HCT116 (cell line): ENCODE results near the gene ARHGAP18. TPM values are rescaled to one million over a fixed set of nuclear protein-coding genes. Genes with fewer than 3 reads are reported as not detected.

Source experiments
- ATAC-seq: fragments of 200-7000 bp; cut with Tn5 transposase; 2 replicates; pipeline ENCODE4 v1.9.1; 2020; ENCODE audit warnings: mild to moderate bottlenecking, moderate library complexity
- BruUV-seq: library from RNA; stranded (reverse); fragments of 400-500 nt; replicated peaks from 2 replicates; lab custom pipeline; 2021; lab: Mats Ljungman, UMichigan
- CTCF ChIA-PET: fragments of 300-600 bp; sonication (Branson Sonifier 250); formaldehyde crosslinking; loops from one replicate; lab custom pipeline; 2021; ENCODE audit warnings: antibody characterized with exemption; lab: Charles Lee
- POLR2A ChIA-PET: fragments of 300-600, 350-600 bp; sonication (Branson Sonifier 250); formaldehyde crosslinking; loops from one replicate; lab custom pipeline; 2021; ENCODE audit warnings: antibody characterized with exemption; lab: Charles Lee
- RAD21 ChIA-PET, 2 experiments: fragments of 300-600 bp; sonication (Branson Sonifier 250); formaldehyde crosslinking; loops; one replicate each; lab custom pipeline; 2023; ENCODE audit warnings: low total read pairs in 2 of 2; ENCODE audit not compliant: uncharacterized antibody in 2 of 2, unreplicated experiment in 2 of 2, low non-redundant PET in 1 of 2; lab: Charles Lee
- DNase-seq: peaks from one replicate; pipeline ENCODE4 v3.0.0-alpha.2; 2010; ENCODE audit warnings: low read depth, low spot score
- H2AFZ ChIP-seq: fragments of 200-600 bp; shearing (Covaris generic), sonication (generic); 2 replicates; pipeline ENCODE4 v1.6.1; 2017; ENCODE audit warnings: low read depth, mixed run types, mixed read lengths, antibody characterized with exemption, low read length; ENCODE audit not compliant: poor library complexity, severe bottlenecking
- H3K27ac ChIP-seq: 2 replicates; pipeline ENCODE4 v1.5.1; 2012; ENCODE audit warnings: low read depth, low read length
- H3K27me3 ChIP-seq: fragments of 200-600 bp; sonication (generic); 2 replicates; pipeline ENCODE4 v1.6.1; 2016; ENCODE audit warnings: mixed run types, low read length, mixed read lengths; ENCODE audit not compliant: insufficient read depth
- H3K36me3 ChIP-seq, 2 experiments: fragments of 200-500 bp in 1 of 2; fragments of 200-600 bp in 1 of 2; sonication (Bioruptor generic) in 1 of 2; sonication (generic) in 1 of 2; 2 replicates each; pipeline versions ENCODE4 v1.5.1 to v1.6.1; 2014 to 2016; ENCODE audit warnings: low read length in 2 of 2, inconsistent platforms in 1 of 2, mixed read lengths in 1 of 2, mixed run types in 1 of 2; ENCODE audit not compliant: insufficient read depth in 2 of 2, control insufficient read depth in 1 of 2
- H3K4me1 ChIP-seq, 2 experiments: fragments of 200-600 bp in 1 of 2; sonication (generic) in 1 of 2; 2 replicates each; pipeline versions ENCODE4 v1.5.1 to v1.6.1; 2012 to 2017; ENCODE audit warnings: low read length in 2 of 2, inconsistent platforms in 1 of 2, mild to moderate bottlenecking in 1 of 2, mixed read lengths in 1 of 2, mixed run types in 1 of 2, moderate library complexity in 1 of 2; ENCODE audit not compliant: insufficient read depth in 2 of 2, control insufficient read depth in 1 of 2
- H3K4me2 ChIP-seq: fragments of 200-600 bp; sonication (generic); 2 replicates; pipeline ENCODE4 v1.6.1; 2017; ENCODE audit warnings: mixed run types, low read length, mixed read lengths
- H3K4me3 ChIP-seq, 2 experiments: fragments of 200-600 bp in 1 of 2; sonication (generic) in 1 of 2; replicated peaks in 1 of 2; 2 replicates each; pipeline ENCODE4 v1.5.1; 2011 to 2016; ENCODE audit warnings: low read length in 2 of 2, control low read depth in 1 of 2, low read depth in 1 of 2, mild to moderate bottlenecking in 1 of 2, mixed read lengths in 1 of 2, mixed run types in 1 of 2
- H3K79me2 ChIP-seq: fragments of 200-600 bp; sonication (generic); 2 replicates; pipeline ENCODE4 v1.6.1; 2017; ENCODE audit warnings: mild to moderate bottlenecking, mixed run types, low read length, moderate library complexity, mixed read lengths; ENCODE audit not compliant: insufficient read depth
- H3K9ac ChIP-seq: fragments of 200-600 bp; sonication (generic); 2 replicates; pipeline ENCODE4 v1.6.1; 2016; ENCODE audit warnings: low read length, mixed read lengths
- H3K9me2 ChIP-seq: fragments of 200-600 bp; sonication (generic), shearing (Covaris generic); 2 replicates; pipeline ENCODE4 v1.6.1; 2017; ENCODE audit warnings: mixed run types, mild to moderate bottlenecking, moderate library complexity; ENCODE audit not compliant: insufficient read depth
- H3K9me3 ChIP-seq, 2 experiments: fragments of 200-500 bp in 1 of 2; fragments of 200-600 bp in 1 of 2; sonication (Bioruptor generic) in 1 of 2; sonication (generic) in 1 of 2; 2 replicates each; pipeline ENCODE4 v1.6.1; 2014 to 2017; ENCODE audit warnings: low read length in 2 of 2, mixed read lengths in 2 of 2, inconsistent platforms in 1 of 2, low read depth in 1 of 2, mild to moderate bottlenecking in 1 of 2, mixed run types in 1 of 2, moderate library complexity in 1 of 2; ENCODE audit not compliant: control insufficient read depth in 1 of 2, insufficient read depth in 1 of 2
- H4K20me1 ChIP-seq: fragments of 200-600 bp; sonication (generic), shearing (Covaris generic); 2 replicates; pipeline ENCODE4 v1.6.1; 2017; ENCODE audit warnings: mixed run types, mild to moderate bottlenecking, moderate library complexity; ENCODE audit not compliant: insufficient read depth
- ATF3 ChIP-seq: IDR thresholded peaks from 2 replicates; pipeline ENCODE4 v1.6.1; 2012
- CBX3 ChIP-seq: IDR thresholded peaks from 2 replicates; pipeline ENCODE4 v1.6.1; 2012; ENCODE audit warnings: low read depth
- POLR2A ChIP-seq: IDR thresholded peaks from 2 replicates; pipeline ENCODE4 v1.7.0; 2011; ENCODE audit warnings: borderline replicate concordance; ENCODE audit not compliant: insufficient read depth, insufficient read length; ENCODE audit errors: extremely low read depth
- REST ChIP-seq: IDR thresholded peaks from 2 replicates; pipeline ENCODE4 v1.6.1; 2012; ENCODE audit warnings: low read depth
- SRF ChIP-seq: IDR thresholded peaks from 2 replicates; pipeline ENCODE4 v1.6.1; 2012; ENCODE audit warnings: low read depth
- TCF7L2 ChIP-seq: IDR thresholded peaks from 2 replicates; pipeline ENCODE4 v1.7.0; 2011; ENCODE audit warnings: borderline replicate concordance, inconsistent platforms; ENCODE audit not compliant: insufficient read depth, insufficient read length; ENCODE audit errors: extremely low read depth
- YY1 ChIP-seq: IDR thresholded peaks from 2 replicates; pipeline ENCODE4 v1.6.1; 2011; ENCODE audit warnings: low read length, low read depth, moderate library complexity, mild to moderate bottlenecking; ENCODE audit not compliant: insufficient replicate concordance; ENCODE audit errors: extremely low read depth
- ZFX ChIP-seq: fragments of 450-650 bp; IDR thresholded peaks from 2 replicates; pipeline ENCODE4 v1.6.1; 2017
- intact Hi-C: fragments of 100-400 bp; cut with micrococcal nuclease; formaldehyde crosslinking; loops from 2 replicates; pipeline ENCODE4 v1.10.0; 2022
- total RNA-seq: library from RNA; stranded (reverse); gene quantifications from one replicate; pipeline ENCODE4 v1.2.1, GENCODE V29; 2021; ENCODE audit not compliant: unreplicated experiment

The ARHGAP18 gene
- total RNA-seq, 1 experiment from 2014 or later, result 70.3 TPM

- H3K27ac ChIP-seq, result no peak overlapping the region
- intact Hi-C loops, result no loop called here
- ChIA-PET CTCF (no interaction called here), POLR2A (no interaction called here), RAD21 (no interaction called here)
- ATAC-seq (no peak), DNase-seq (no peak)
- H3K9ac ChIP-seq, result no peak overlapping the region
- no peak overlapping the region for H3K4me3 ChIP-seq
- H2AFZ ChIP-seq, result no peak overlapping the region
- H3K79me2 ChIP-seq, result no peaks in the 10 kb centered on the region
- BruUV-seq, result no TSS peak
- no peaks in the 10 kb centered on the region for H4K20me1 ChIP-seq
- no peaks in the 10 kb centered on the region for H3K27me3 ChIP-seq
- no peaks in the 10 kb centered on the region for H3K4me1 ChIP-seq
- peaks cover 21 to 34% of the 10 kb centered on the region in 2 experiments for H3K36me3 ChIP-seq
- no peaks in the 10 kb centered on the region for H3K9me2 ChIP-seq
- no peak overlapping the region for H3K4me2 ChIP-seq
- TF ChIP-seq ATF3 (no peak), SRF (no peak), TCF7L2 (no peak), YY1 (no peak), POLR2A (no peak), CBX3 (no peak), ZFX (no peak)
- no peaks in the 10 kb centered on the region for H3K9me3 ChIP-seq
Observed at GRCh38 chr6:129606664-129607063, 103.3 kb downstream of the ARHGAP18 start.

GRCh38 chr6:129605967-129606366 is 104.0 kb downstream of the ARHGAP18 start:
- Histone ChIP-seq H3K9me3 (no peaks in the 10 kb centered on the region), H3K4me3 (no peak overlapping the region), H3K79me2 (no peaks in the 10 kb centered on the region), H3K4me2 (no peak overlapping the region), H3K4me1 (no peaks in the 10 kb centered on the region; a peak in 1 of 4 replicates), H3K27ac (no peak overlapping the region), H3K36me3 (peaks cover 24 to 27% of the 10 kb centered on the region in 2 experiments), H3K9ac (no peak overlapping the region), H2AFZ (no peak overlapping the region), H3K27me3 (no peaks in the 10 kb centered on the region), H4K20me1 (no peaks in the 10 kb centered on the region), H3K9me2 (no peaks in the 10 kb centered on the region)
- ATAC-seq (no peak), DNase-seq (no peak)
- intact Hi-C loops, result no loop called here
- CTCF ChIA-PET, result no interaction called here
- POLR2A ChIA-PET, result no interaction called here
- RAD21 ChIA-PET, result no interaction called here
- no peak for TF ChIP-seq REST
- BruUV-seq, result no TSS peak
